PC-9 (cell line): ENCODE results near the gene CCNC.

Experiments
- CTCF ChIP-seq: fragments of 200-600 bp; sonication (generic); conservative IDR thresholded peaks from 2 replicates; pipeline ENCODE4 v1.6.1; 2017; ENCODE audit warnings: mixed run types, antibody characterized with exemption, mild to moderate bottlenecking, moderate library complexity
- EZH2 ChIP-seq: fragments of 200-600 bp; sonication (generic); IDR thresholded peaks from 2 replicates; pipeline ENCODE4 v1.8.0; 2017; ENCODE audit warnings: antibody characterized with exemption, low read depth

GRCh38 chr6:99589907-99590493 is 21.5 kb upstream of the CCNC start:
- TF ChIP-seq CTCF (no peak), EZH2 (no peak)
